HG03039 (cell line): Measurements from ENCODE around the gene ARL3.
"Not testable (repeated sequence)": the region's sequence is repeated elsewhere in the genome, so short reads cannot be mapped to it uniquely, and the experiment has no call there.

Experiments
- ATAC-seq: cut with Tn5 transposase; IDR thresholded peaks from one replicate; pipeline ENCODE4 v1.9.1; 2021; ENCODE audit warnings: mild to moderate bottlenecking, moderate library complexity; ENCODE audit not compliant: unreplicated experiment

The ARL3 gene

DNA sequence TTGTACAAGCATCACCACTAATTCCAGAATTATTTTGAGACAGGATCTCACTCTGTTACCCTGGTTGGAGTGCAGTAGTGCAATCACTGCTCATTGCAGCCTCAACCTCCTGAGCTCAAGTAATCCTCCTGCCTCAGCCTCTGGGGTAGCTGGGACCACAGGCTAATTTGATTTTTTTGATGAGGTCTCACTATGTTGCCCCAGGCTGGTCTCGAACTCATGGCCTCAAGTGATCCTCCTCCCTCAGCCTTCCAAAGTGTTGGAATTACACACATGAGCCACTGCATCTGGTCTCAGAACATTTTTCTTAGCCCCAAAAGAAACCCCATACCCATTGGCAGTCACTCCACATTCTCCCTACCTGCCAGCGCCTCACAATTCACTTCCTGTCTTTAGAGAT, 26.0 kb upstream of the ARL3 start:
- ATAC-seq, result no peak

DNA sequence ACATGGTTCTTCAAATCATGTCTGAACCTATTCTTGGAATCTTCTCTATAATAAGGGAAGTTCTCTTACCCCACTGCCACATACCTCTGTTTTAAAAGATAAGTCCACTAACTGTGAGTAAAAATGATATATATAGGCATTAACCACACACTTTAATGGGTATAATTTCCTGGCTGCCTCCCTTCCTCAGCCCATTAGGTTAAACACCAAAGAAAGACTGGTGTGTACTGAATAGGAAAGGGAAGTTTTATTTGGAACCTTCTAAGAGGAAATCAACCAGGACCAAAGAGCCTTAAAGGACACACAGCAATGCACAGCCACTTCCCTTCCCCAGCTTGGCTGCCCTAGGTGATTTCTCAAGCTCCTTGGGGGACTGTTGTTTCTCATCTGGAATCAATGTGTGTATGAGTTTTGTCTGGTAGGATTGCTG, 24.5 kb upstream of the ARL3 start:
- ATAC-seq, result no peak

- ATAC-seq, result no peak
Observed at GRCh38 chr10:102735065-102735562, 20.9 kb upstream of the ARL3 start.

DNA sequence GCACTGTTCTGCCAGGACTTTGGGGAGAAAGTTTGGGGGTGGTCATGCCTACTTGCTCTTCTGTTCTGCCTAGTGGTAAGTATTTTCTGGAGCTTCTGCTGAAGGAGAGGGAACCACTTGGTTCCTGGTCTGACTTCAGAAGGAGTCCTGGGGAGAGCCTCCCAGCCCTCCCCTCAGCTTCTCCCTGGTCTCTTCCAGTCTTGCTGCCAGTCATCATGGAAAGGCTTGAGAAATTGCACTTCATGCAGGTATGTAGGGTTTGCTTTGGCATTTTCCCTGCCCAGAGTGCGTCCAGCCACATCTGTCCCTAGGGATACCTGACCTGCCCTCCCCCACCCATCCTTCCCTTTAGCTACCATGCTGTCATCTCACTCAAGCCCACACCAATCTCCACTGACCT, 18.5 kb upstream of the ARL3 start:
- ATAC-seq, result no peak

GRCh38 chr10:102731222-102731800, 17.1 kb upstream of the ARL3 start:
- no peak for ATAC-seq

DNA sequence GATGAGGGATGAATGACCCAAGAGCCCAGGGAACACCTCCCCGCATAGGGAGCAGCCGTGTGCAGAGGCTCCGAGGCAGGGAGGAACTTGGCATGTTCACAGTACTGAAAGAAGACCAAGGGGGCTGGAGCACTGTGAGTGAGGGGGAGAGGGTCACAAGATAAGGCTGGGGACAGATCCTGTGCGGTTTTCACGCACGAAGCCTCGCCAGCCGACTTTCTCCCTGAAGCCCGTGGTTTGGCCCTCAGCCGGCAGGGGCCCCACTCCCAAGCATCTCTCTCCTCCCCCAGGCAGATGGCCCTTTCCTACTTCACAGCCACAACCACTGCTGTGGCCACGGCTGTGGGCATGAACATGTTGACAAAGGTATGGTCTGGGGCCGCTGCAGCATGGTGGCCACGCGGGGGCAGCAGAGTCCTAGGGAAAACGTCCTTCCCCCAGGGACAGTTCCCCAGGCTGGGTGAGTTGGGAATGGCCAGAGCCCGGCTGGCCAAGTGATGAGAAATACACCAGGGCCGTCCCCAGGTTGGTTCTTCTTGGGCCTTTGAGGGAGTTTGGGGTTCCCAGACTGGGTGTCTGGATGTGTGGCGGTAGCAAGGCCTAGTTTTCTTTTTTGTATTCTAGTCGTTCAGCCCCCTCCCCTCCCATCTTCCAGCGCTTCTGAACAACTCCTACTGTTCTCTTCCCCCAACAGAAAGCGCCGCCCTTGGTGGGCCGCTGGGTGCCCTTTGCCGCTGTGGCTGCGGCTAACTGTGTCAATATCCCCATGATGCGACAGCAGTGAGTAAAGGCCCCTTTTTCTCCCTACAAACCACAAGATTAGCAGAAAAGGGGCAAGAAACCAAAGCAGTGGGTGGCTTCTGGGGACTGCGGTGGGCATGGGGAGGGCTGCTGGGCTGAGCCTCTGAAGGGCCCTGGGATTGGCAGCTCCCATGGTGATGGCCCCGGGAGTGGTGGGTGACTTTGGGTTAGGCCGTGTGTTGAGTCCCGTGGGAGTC, 15.1 kb upstream of the ARL3 start:
- ATAC-seq, result no peak

GRCh38 chr10:102727037-102727818, 13.0 kb upstream of the ARL3 start:
- ATAC-seq, result no peak

DNA sequence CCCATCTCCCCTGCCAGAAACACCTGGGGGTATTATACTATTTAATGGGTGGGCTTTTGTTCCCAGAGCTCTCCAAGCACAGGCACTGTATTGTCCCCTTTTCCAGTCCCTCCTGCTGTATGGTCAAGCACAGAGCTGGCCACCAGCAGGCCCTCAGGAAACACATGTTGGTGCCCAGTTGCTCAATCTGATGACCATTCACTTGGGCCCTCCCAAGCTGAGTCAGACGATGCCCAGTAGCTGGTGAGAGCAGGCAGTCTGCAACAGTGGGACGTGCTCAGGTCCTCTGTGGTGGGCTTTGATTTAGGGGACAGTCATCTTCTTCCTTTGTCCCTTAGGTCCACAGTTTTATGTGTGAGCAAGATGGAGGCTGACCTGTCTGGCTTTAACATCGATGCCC, 12.1 kb upstream of the ARL3 start:
- no peak for ATAC-seq

DNA sequence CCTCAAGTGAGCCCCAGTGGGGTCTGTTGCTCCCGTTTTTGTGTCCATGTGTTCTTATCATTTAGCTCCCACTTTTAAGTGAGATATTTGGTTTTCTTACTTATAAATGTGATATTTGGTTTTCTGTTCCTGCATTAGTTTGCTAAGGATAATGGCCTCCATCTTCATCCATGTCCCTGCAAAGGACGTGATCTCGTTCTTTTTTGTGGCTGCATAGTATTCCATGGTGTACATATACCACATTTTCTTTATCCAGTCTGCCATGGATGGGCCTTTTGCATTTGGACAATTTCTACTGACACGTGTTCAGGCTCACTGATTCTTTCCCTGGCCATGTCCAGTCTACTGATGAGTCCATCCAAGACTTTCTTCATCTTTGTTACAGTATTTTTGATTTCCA, 9.8 kb upstream of the ARL3 start:
- no peak for ATAC-seq

DNA sequence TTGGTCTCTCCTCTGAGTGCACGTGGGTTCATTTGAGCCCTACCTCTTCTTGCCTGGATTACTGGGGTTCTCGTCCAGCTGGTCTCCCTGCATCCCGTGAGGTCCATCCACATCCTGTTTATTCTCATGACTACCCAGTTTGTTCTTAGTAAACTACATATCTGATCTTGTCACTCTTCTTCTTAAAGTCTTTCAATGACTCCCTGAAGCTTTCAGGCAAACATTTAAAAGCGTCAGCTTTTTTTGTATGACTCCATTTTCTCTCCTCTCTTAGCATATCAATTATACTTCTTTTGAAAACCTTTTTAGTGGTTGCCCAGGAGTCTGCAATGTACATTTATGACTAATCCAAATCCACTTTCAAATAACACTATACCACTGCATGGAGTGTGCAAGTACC, 7.8 kb upstream of the ARL3 start:
- no peak for ATAC-seq

GRCh38 chr10:102720775-102721301, 6.6 kb upstream of the ARL3 start:
- no peak for ATAC-seq

- ATAC-seq, result no peak
Observed at GRCh38 chr10:102720337-102720736, 6.1 kb upstream of the ARL3 start.

DNA sequence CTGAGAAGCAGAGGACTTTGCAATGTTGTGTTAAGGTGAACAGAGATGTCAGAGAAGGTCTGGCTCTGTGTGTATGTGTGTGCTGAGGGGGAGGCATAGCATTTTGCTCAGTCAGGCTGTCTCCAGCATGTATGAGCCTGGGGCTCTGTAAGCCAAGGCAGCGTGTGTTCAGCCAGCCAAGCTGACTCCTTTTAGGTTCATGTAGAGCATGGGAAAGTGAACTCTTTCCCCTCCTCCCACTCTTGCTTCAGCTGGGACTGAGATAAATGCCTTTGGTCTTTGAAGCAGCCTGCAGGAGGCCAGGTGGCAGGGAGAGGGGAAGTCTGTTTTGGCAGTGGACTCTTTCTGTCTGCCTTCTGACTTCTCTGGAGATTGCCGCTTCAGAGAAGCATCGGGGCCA, 4.0 kb upstream of the ARL3 start:
- ATAC-seq, result no peak

DNA sequence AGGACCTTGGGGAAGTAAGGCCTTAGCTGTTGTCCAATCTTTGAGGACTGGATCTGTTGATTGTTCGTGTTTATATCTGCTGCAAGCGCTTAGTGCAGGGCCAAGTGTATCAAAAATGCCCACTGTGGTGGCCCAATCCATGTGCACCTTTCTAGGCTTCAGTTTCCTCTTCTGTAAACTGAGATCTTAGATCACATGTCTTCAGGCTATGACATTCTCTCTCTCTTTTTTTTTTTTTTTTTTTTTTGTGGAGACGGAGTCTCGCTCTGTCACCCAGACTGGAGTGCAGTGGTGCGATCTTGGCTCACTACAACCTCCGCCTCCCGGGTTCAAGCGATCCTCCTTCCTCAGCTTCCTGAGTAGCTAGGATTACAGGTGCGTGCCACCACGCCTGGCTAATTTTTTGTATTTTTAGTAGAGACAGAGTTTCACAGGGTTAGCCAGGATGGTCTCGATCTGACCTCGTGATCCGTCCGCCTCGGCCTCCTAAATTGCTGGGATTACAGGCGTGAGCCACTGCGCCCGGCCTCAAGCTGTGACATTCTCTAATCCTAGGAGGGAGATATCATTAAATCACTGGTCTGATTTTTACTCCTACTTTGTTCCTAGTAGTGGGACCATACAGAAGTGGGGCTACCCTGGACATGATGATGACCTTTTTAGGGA, 2.8 kb upstream of the ARL3 start:
- ATAC-seq, result not testable (repeated sequence)

- no peak for ATAC-seq
Observed at GRCh38 chr10:102715880-102716279, 1.7 kb upstream of the ARL3 start.

GRCh38 chr10:102714621-102715455, 641 bp upstream of the ARL3 start, which contains the start of gene SFXN2:
Gene SFXN2, plus strand, starts transcription at chr10:102714636. Its CDS starts 12,001 bp downstream, at chr10:102726637.
- ATAC-seq, result no peak

- ATAC-seq, result peak; percentile 29
Observed at GRCh38 chr10:102713539-102713813, 721 bp downstream of the ARL3 start.

DNA sequence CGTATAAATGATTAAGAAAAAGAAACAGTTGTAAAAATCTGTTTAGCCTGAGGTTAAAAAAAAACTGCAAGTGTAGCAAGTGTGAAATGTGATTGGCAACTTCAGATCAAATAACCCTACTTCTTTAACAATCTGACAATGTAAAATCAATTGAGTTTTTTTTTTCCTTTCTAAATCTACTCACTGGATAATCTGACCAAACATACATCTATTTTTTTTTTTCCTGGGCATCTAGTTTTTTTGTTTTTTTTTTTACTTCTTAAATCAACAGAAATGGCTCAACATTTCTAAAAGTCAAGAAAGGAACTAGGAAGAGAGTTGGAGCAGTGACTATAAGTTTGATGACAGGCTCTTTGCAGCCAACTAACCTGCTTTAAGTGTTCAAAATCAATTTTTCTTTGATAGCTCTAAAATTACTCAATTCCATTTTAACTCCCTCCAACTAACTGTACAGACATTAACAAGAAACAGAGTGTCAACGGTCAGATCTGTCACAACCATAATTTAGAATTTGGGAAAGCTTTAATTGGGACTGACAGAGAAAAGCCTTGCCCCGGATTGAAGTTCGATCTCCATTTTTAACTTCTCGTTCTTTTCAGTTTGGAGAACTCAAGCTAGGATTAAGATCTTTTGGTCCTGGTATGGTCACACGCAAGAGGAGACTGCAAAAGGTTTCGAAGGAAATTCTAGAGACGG, 1.2 kb downstream of the ARL3 start:
- ATAC-seq, result no peak

DNA sequence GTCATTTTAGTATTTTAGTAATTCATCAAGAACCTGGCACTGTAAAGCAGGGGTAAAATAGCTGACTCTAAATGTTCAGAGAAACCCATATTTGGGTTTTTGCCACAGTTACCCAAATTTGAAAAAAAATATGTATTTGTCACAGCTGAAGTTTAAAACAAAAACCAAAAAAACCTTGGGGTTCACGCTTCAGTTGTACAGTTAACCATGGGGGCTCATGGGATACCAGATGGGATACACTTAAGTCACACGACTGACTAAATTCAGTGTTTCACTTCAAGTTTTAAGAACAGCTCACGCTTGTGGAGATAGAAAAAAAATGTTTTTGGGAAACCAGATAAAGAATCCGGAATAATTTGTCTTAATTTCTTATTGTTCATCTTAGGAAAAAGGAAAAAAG, 2.1 kb downstream of the ARL3 start:
- ATAC-seq, result no peak
